Gastrocnemius medialis (tissue), 4 donors: Measurements from ENCODE around the gene OPRL1.

ENCODE experiments used
- POLR2A ChIP-seq, 2 donors: fragments of 450-650 bp; IDR thresholded peaks; one replicate each; pipeline ENCODE4 v1.6.1; 2017; ENCODE audit warnings: antibody characterized with exemption in 2 of 2, mild to moderate bottlenecking in 2 of 2, moderate library complexity in 2 of 2
- TF ChIP-seq, protein P1 (sequence below), 5 experiments: fragments of 450-650 bp in 3 of 5; fragments of 200-600 bp in 2 of 5; sonication (generic) in 2 of 5; IDR thresholded peaks in 4 of 5; conservative IDR thresholded peaks in 1 of 5; 1 replicate in 4 of 5; 2 replicates in 1 of 5; pipeline ENCODE4 v1.5.1; 2016 to 2019; ENCODE audit warnings: antibody characterized with exemption in 5 of 5, mild to moderate bottlenecking in 3 of 5, moderate library complexity in 3 of 5

DNA sequence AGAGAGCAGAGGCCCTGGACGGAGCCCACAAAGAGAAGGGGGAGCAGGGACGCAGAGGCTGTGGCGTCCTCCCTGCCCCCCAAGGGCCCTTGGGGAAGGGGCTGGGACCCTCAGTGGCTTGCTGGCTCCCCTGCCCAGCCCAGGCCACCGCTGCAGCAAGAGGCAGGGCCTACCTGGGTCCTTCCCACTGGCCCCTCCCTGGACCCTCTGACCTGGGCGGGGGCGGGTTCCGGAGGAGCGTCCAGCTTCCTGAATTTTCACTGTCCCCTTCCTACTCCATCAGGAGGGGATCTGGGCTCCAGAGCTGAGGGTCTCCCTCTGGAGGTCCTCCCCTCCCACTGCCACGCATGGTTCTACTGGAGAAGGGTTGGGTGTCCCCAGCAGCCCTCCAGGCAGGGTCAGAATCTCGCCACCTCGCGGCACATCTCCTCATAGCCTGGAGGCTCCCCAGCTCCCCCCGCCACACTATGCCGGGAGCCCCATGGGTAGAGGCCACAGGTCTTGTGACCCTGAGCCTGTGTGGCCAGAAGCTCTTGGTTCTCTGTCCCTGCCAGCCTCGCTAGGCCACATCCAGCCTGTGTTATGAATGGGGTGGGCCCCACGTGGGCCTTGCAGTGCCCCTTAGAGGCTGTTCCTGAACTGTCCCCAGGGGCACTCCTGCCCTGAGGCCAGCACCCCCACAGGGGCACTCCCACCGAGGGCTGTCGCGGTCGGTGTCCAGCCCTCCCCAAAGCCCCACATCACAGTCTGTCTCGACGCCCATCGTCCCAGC, 29.4 kb upstream of the OPRL1 start:
- TF ChIP-seq, protein P1, sequence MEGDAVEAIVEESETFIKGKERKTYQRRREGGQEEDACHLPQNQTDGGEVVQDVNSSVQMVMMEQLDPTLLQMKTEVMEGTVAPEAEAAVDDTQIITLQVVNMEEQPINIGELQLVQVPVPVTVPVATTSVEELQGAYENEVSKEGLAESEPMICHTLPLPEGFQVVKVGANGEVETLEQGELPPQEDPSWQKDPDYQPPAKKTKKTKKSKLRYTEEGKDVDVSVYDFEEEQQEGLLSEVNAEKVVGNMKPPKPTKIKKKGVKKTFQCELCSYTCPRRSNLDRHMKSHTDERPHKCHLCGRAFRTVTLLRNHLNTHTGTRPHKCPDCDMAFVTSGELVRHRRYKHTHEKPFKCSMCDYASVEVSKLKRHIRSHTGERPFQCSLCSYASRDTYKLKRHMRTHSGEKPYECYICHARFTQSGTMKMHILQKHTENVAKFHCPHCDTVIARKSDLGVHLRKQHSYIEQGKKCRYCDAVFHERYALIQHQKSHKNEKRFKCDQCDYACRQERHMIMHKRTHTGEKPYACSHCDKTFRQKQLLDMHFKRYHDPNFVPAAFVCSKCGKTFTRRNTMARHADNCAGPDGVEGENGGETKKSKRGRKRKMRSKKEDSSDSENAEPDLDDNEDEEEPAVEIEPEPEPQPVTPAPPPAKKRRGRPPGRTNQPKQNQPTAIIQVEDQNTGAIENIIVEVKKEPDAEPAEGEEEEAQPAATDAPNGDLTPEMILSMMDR (IDR thresholded peaks at IDR 0.05 in 4 of 5, conservative IDR thresholded peaks at IDR 0.05 in 1 of 5) = no peak
- no peak for TF ChIP-seq POLR2A (IDR thresholded peaks at IDR 0.05)
